ENCODE results near the gene GAB2. TPM values are rescaled to one million over a fixed set of nuclear protein-coding genes. Genes with fewer than 3 reads are reported as not detected.

The GAB2 gene
- total and polyA plus RNA-seq, 9 donors: 30.9 to 64.6 (median 42.9) TPM

GRCh38 chr11:78429660-78430059 lies 12.0 kb upstream of the GAB2 start:
- Histone ChIP-seq H3K9me3 (no peaks in the 10 kb centered on the region), H3K36me3 (no peaks in the 10 kb centered on the region), H3K4me1 (ENCODE audit: insufficient read depth) (peaks cover 4% of the 10 kb centered on the region), H3K4me3 (no peak overlapping the region), H3K27me3 (no peaks in the 10 kb centered on the region), H3K27ac (no peak overlapping the region)
- DNase-seq: no peak
- TF ChIP-seq EP300 (IDR thresholded peaks at IDR 0.05) (no peak), CTCF (IDR thresholded peaks at IDR 0.05) (no peak), POLR2A (IDR thresholded peaks at IDR 0.05) (no peak)
- WGBS, 3 donors: 73 to 81% (median 79%) methylated on average over 4 of the region's 4 CpGs
- intact Hi-C loops (cut with DNase I): loop anchor here in 2 of 4 donors (10.0 kb wide), 2 partner anchors 135 to 285 kb away; no protein-coding TSS in a partner anchor

GRCh38 chr11:78429209-78429608 lies 11.6 kb upstream of the GAB2 start:
- no peak for TF ChIP-seq EP300 (IDR thresholded peaks at IDR 0.05)
- no peak for TF ChIP-seq POLR2A (IDR thresholded peaks at IDR 0.05)
- no peak for TF ChIP-seq CTCF (IDR thresholded peaks at IDR 0.05)
- Histone ChIP-seq H3K4me1 (ENCODE audit: insufficient read depth) (peaks cover 5% of the 10 kb centered on the region), H3K27me3 (no peaks in the 10 kb centered on the region), H3K36me3 (no peaks in the 10 kb centered on the region), H3K27ac (no peak overlapping the region), H3K4me3 (no peak overlapping the region), H3K9me3 (no peaks in the 10 kb centered on the region)
- no peak for DNase-seq
- intact Hi-C loops (cut with DNase I): loop anchor here in 2 of 4 donors (10.0 kb wide), 2 partner anchors 136 to 284 kb away; no protein-coding TSS in a partner anchor

- Histone ChIP-seq H3K4me3 (no peak overlapping the region), H3K27me3 (no peaks in the 10 kb centered on the region), H3K27ac (no peak overlapping the region), H3K4me1 (ENCODE audit: insufficient read depth) (peaks cover 5% of the 10 kb centered on the region), H3K36me3 (no peaks in the 10 kb centered on the region), H3K9me3 (no peaks in the 10 kb centered on the region)
- 80 to 87% (median 82%) methylated on average over 3 of the region's 3 CpGs for WGBS, 3 donors
- TF ChIP-seq CTCF (IDR thresholded peaks at IDR 0.05) (no peak), POLR2A (IDR thresholded peaks at IDR 0.05) (no peak), EP300 (IDR thresholded peaks at IDR 0.05) (no peak)
- no peak for DNase-seq
- intact Hi-C loops (cut with DNase I): loop anchor here in 2 of 4 donors (10.0 kb wide), 2 partner anchors 136 to 284 kb away; no protein-coding TSS in a partner anchor
Observed at GRCh38 chr11:78428773-78429172, 11.2 kb upstream of the GAB2 start.

- Histone ChIP-seq H3K27me3 (no peaks in the 10 kb centered on the region), H3K4me1 (ENCODE audit: insufficient read depth) (peaks cover 5% of the 10 kb centered on the region), H3K36me3 (no peaks in the 10 kb centered on the region), H3K4me3 (no peak overlapping the region), H3K9me3 (no peaks in the 10 kb centered on the region), H3K27ac (no peak overlapping the region)
- intact Hi-C loops (cut with DNase I): loop anchor here in 2 of 4 donors (10.0 kb wide), 2 partner anchors 137 to 283 kb away; no protein-coding TSS in a partner anchor
- no peak for DNase-seq
- TF ChIP-seq POLR2A (IDR thresholded peaks at IDR 0.05) (no peak), CTCF (IDR thresholded peaks at IDR 0.05) (no peak), EP300 (IDR thresholded peaks at IDR 0.05) (no peak)
Observed at GRCh38 chr11:78428266-78428636, 10.6 kb upstream of the GAB2 start.
